RWPE2 (cell line): Measurements from ENCODE around the gene DIAPH2.

Source experiments
- ATAC-seq: fragments of 200-7000 bp; cut with Tn5 transposase; 3 replicates; pipeline ENCODE4 v1.9.1; 2021; ENCODE audit warnings: low read depth
- DNase-seq: peaks from one replicate; pipeline ENCODE4 v3.0.0-alpha.2; 2020; ENCODE audit warnings: low spot score
- H3K27ac ChIP-seq: fragments of 450-650 bp; 2 replicates; pipeline ENCODE4 v1.5.1; 2017; ENCODE audit warnings: mild to moderate bottlenecking; ENCODE audit not compliant: poor library complexity, severe bottlenecking
- H3K27me3 ChIP-seq: fragments of 250-450 bp; sonication (Bioruptor Pico); 2 replicates; pipeline ENCODE4 v1.5.1; 2021; ENCODE audit warnings: mild to moderate bottlenecking, moderate library complexity; ENCODE audit not compliant: insufficient read depth, poor library complexity, severe bottlenecking
- H3K36me3 ChIP-seq: fragments of 250-450 bp; sonication (Bioruptor Pico); 2 replicates; pipeline ENCODE4 v1.5.1; 2020; ENCODE audit warnings: low read depth, mild to moderate bottlenecking, moderate library complexity
- H3K4me1 ChIP-seq: fragments of 250-450 bp; sonication (Bioruptor Pico); 2 replicates; pipeline ENCODE4 v1.5.1; 2021; ENCODE audit warnings: mild to moderate bottlenecking, moderate library complexity; ENCODE audit not compliant: insufficient read depth, poor library complexity, severe bottlenecking
- H3K4me3 ChIP-seq: fragments of 250-450 bp; sonication (Bioruptor Pico); 2 replicates; pipeline ENCODE4 v1.5.1; 2021; ENCODE audit warnings: mild to moderate bottlenecking, moderate library complexity; ENCODE audit not compliant: severe bottlenecking
- H3K9me3 ChIP-seq: fragments of 250-450 bp; sonication (Bioruptor Pico); 2 replicates; pipeline ENCODE4 v1.5.1; 2021; ENCODE audit warnings: mild to moderate bottlenecking, moderate library complexity; ENCODE audit not compliant: severe bottlenecking
- CTCF ChIP-seq: fragments of 450-650 bp; IDR thresholded peaks from one replicate; pipeline ENCODE4 v1.5.1; 2017; ENCODE audit warnings: mild to moderate bottlenecking, moderate library complexity; ENCODE audit not compliant: poor library complexity, severe bottlenecking

Gene DIAPH2

GRCh38 chrX:97637289-97637688, 952.6 kb downstream of the DIAPH2 start:
- Histone ChIP-seq H3K27me3 (no peaks in the 10 kb centered on the region), H3K27ac (no peak overlapping the region), H3K4me3 (no peak overlapping the region), H3K9me3 (no peaks in the 10 kb centered on the region), H3K4me1 (no peaks in the 10 kb centered on the region), H3K36me3 (no peaks in the 10 kb centered on the region)
- no peak for ATAC-seq
- no peak for TF ChIP-seq CTCF
- DNase-seq: no peak

GRCh38 chrX:97638621-97639020, 954.0 kb downstream of the DIAPH2 start:
- Histone ChIP-seq H3K9me3 (no peaks in the 10 kb centered on the region), H3K4me3 (no peak overlapping the region), H3K27ac (no peak overlapping the region), H3K4me1 (no peaks in the 10 kb centered on the region), H3K36me3 (no peaks in the 10 kb centered on the region), H3K27me3 (no peaks in the 10 kb centered on the region)
- no peak for DNase-seq
- no peak for TF ChIP-seq CTCF
- no peak for ATAC-seq

- Histone ChIP-seq H3K27ac (no peak overlapping the region), H3K36me3 (no peaks in the 10 kb centered on the region)
These were observed 954.9 kb downstream of the DIAPH2 start for GRCh38 chrX:97639526-97639925.

More at GRCh38 chrX:97639526-97639925, 954.9 kb downstream of the DIAPH2 start:
- H3K4me1 ChIP-seq: no peaks in the 10 kb centered on the region
- ATAC-seq: no peak
- H3K27me3 ChIP-seq: no peaks in the 10 kb centered on the region
- DNase-seq: no peak
- H3K4me3 ChIP-seq: no peak overlapping the region
- no peak for TF ChIP-seq CTCF
- no peaks in the 10 kb centered on the region for H3K9me3 ChIP-seq
